Body of pancreas (tissue), 4 donors: ENCODE measurements around the gene ASPG. TPM values are rescaled to one million over a fixed set of nuclear protein-coding genes. Genes with fewer than 3 reads are reported as not detected.
A peak's percentile ranks its signal among the peaks of the same experiment; 100 is the strongest.

Source experiments
- ATAC-seq: fragments of 150-250 bp; one replicate; pipeline ENCODE4 v1.9.1; 2016
- DNase-seq, 4 donors: peaks; one replicate each; pipeline ENCODE4 v3.0.0-alpha.2; 2019
- H3K27ac ChIP-seq, 4 donors: fragments of 200-600 bp; sonication (generic); 1 replicate in 3 of 4; 2 replicates in 1 of 4; pipeline versions ENCODE4 v1.5.1 to v1.6.1; 2016 to 2019; ENCODE audit warnings: mild to moderate bottlenecking in 1 of 4, mixed read lengths in 1 of 4, moderate library complexity in 1 of 4
- H3K27me3 ChIP-seq, 2 donors: fragments of 200-600 bp; sonication (generic); one replicate each; pipeline ENCODE4 v1.6.0; 2016; ENCODE audit warnings: mild to moderate bottlenecking in 1 of 2
- H3K36me3 ChIP-seq, 2 donors: fragments of 200-600 bp; sonication (generic); replicated peaks in 1 of 2; 2 replicates each; pipeline ENCODE4 v1.5.1; 2016; ENCODE audit warnings: low read depth in 2 of 2; ENCODE audit not compliant: insufficient read depth in 1 of 2
- H3K4me1 ChIP-seq: fragments of 200-600 bp; sonication (generic); one replicate; pipeline ENCODE4 v1.6.0; 2016
- H3K4me3 ChIP-seq, 2 donors: fragments of 200-600 bp; sonication (generic); 1 replicate in 1 of 2; 2 replicates in 1 of 2; pipeline ENCODE4 v1.5.1; 2016 to 2019
- H3K9me3 ChIP-seq, 3 donors: fragments of 200-600 bp; sonication (generic); 1 replicate in 2 of 3; 2 replicates in 1 of 3; pipeline ENCODE4 v1.5.1; 2016
- POLR2A ChIP-seq, 3 donors: fragments of 450-650 bp; IDR thresholded peaks; one replicate each; pipeline ENCODE4 v1.6.1; 2016; ENCODE audit warnings: antibody characterized with exemption in 3 of 3, mild to moderate bottlenecking in 2 of 3
- WGBS, 2 donors: methylation state at CpG; one replicate each; pipeline ENCODE4 v1.1.5; 2017; 5-methylcytosine and 5-hydroxymethylcytosine counted together
- intact Hi-C: fragments of 100-400 bp; cut with DNase I; formaldehyde crosslinking; loops from one replicate; pipeline ENCODE4 v1.15.1; 2023
- total RNA-seq, 2 donors: library from RNA; depleted of rRNA; stranded (reverse); fragments of >200 nt; gene quantifications; one replicate each; pipeline ENCODE4 v1.1.0, GENCODE V29; 2016
- TF ChIP-seq, protein P1 (sequence below), 7 experiments: fragments of 450-650 bp in 4 of 7; fragments of 200-600 bp in 3 of 7; sonication (generic) in 3 of 7; IDR thresholded peaks; one replicate each; pipeline ENCODE4 v1.5.1; 2016 to 2019; ENCODE audit warnings: antibody characterized with exemption in 7 of 7

The ASPG gene
- total RNA-seq, 2 donors from 2014 or later, result 0.52 to 0.99 TPM

DNA sequence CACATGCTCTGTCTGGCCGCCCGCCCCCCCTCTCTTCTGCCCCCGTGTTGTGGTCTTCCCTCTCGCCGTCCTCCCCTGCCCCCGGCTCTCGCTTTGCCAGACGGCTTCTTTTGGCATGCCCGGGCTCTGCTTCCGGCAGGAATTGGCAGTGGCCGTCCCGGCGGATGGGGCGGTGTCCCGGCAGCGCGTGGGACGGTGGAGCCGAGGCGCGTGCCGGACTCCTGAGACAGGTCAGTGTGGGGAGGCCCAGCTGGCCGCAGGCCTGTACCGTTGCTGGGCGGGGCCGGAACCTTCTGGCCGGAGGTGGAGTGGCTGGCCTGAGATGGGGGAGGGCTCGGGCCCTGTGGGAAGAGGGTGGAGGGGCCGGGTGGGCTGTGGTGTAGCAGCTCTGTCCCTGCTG is 70.0 kb downstream of the ASPG start:
- peaks cover 31% of the 10 kb centered on the region for H3K4me1 ChIP-seq
- intact Hi-C loops, result no loop called here
- no peaks in the 10 kb centered on the region for H3K36me3 ChIP-seq
- WGBS, 2 donors, result 91 to 93% methylated on average over 22 to 25 of the region's 29 CpGs
- no peak overlapping the region for H3K27ac ChIP-seq
- DNase-seq (no peak), ATAC-seq (no peak)
- TF ChIP-seq, protein P1, sequence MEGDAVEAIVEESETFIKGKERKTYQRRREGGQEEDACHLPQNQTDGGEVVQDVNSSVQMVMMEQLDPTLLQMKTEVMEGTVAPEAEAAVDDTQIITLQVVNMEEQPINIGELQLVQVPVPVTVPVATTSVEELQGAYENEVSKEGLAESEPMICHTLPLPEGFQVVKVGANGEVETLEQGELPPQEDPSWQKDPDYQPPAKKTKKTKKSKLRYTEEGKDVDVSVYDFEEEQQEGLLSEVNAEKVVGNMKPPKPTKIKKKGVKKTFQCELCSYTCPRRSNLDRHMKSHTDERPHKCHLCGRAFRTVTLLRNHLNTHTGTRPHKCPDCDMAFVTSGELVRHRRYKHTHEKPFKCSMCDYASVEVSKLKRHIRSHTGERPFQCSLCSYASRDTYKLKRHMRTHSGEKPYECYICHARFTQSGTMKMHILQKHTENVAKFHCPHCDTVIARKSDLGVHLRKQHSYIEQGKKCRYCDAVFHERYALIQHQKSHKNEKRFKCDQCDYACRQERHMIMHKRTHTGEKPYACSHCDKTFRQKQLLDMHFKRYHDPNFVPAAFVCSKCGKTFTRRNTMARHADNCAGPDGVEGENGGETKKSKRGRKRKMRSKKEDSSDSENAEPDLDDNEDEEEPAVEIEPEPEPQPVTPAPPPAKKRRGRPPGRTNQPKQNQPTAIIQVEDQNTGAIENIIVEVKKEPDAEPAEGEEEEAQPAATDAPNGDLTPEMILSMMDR (IDR thresholded peaks at IDR 0.05), result no peak
- no peak for TF ChIP-seq POLR2A (IDR thresholded peaks at IDR 0.05)
- no peak overlapping the region for H3K4me3 ChIP-seq
- no peaks in the 10 kb centered on the region for H3K27me3 ChIP-seq
- H3K9me3 ChIP-seq, result no peaks in the 10 kb centered on the region

DNA sequence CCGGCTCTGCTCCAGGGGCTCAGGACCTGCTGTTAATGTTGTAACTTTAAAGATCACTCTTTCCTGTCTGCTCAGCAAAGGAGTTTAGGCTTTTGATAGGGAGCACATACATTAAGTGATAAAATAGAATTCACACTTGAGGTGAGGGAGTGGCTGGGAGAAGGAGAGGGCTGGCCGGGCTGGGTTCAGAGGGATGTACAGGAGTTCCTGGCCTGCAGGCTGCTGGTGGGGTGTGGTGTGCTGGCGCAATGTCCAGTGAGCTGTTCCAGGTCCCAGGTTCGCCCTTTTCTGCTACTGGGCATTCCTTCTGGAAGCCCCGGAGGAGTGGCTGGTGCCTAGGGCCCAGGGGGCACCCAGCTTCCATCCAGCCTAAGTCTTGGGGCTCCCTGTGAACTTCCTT is 70.6 kb downstream of the ASPG start:
- DNase-seq (no peak), ATAC-seq (no peak)
- no peak overlapping the region for H3K27ac ChIP-seq
- no peak overlapping the region for H3K4me3 ChIP-seq
- TF ChIP-seq POLR2A (IDR thresholded peaks at IDR 0.05), result no peak
- TF ChIP-seq, protein P1 (IDR thresholded peaks at IDR 0.05), result no peak
- H3K27me3 ChIP-seq, result no peaks in the 10 kb centered on the region
- peaks cover 25% of the 10 kb centered on the region for H3K4me1 ChIP-seq
- no peaks in the 10 kb centered on the region for H3K9me3 ChIP-seq
- whole genome bisulfite sequencing, 2 donors, result 83 to 90% methylated on average over 2 to 5 of the region's 5 CpGs
- intact Hi-C loops, result no loop called here
- H3K36me3 ChIP-seq, result no peaks in the 10 kb centered on the region

DNA sequence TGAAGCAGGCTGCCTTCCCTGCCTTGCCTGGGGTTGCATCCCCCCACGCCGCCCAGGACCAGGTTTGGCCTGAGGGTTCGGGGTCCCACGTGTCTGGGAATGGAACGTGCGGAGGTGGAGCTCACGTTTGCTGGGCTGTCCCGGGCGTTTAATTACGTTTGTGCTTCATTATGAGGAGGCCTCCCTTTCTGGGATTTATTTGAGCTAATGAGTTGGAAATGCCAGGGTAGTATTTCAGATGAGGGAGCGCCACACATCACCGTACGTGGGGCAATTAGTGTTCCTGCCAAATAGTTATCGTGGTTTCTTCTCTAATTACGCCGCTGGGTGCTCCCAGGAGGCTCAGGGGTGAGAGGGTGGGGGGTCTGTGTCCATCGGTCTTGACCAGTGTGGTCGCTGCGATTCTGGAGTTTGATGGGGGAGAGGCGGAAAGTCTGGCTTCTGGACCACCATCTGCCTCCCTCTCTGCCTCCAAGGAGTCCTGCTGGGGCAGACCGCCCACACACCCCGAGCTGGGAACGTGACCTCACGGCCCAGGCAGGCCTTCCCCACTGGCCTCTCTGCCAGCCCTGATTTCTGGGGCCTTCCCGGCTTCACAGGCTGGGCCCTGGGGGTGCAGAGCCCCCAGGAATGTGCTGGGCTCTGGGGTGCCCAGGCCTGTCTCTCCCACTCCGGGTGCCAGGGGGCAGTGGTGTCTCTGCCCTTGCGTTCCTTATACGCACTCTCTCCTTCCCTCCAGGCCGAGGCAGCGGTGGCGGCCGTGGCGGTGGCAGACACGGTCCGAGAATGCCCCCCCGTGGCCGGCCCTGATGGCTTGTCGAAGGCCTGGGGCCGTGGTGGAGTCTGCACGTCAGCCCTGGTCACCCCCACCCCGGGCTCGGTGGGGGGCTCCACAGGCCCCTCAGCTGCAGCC is 71.8 kb downstream of the ASPG start:
- TF ChIP-seq, protein P1 (IDR thresholded peaks at IDR 0.05), result no peak
- no peaks in the 10 kb centered on the region for H3K9me3 ChIP-seq
- intact Hi-C loops, result no loop called here
- 87 to 92% methylated on average over 28 to 42 of the region's 42 CpGs for WGBS, 2 donors
- H3K4me3 ChIP-seq, result no peak overlapping the region
- no peaks in the 10 kb centered on the region for H3K27me3 ChIP-seq
- peaks cover 15% of the 10 kb centered on the region for H3K4me1 ChIP-seq
- DNase-seq (no peak), ATAC-seq (no peak)
- H3K27ac ChIP-seq, result no peak overlapping the region
- no peaks in the 10 kb centered on the region for H3K36me3 ChIP-seq

DNA sequence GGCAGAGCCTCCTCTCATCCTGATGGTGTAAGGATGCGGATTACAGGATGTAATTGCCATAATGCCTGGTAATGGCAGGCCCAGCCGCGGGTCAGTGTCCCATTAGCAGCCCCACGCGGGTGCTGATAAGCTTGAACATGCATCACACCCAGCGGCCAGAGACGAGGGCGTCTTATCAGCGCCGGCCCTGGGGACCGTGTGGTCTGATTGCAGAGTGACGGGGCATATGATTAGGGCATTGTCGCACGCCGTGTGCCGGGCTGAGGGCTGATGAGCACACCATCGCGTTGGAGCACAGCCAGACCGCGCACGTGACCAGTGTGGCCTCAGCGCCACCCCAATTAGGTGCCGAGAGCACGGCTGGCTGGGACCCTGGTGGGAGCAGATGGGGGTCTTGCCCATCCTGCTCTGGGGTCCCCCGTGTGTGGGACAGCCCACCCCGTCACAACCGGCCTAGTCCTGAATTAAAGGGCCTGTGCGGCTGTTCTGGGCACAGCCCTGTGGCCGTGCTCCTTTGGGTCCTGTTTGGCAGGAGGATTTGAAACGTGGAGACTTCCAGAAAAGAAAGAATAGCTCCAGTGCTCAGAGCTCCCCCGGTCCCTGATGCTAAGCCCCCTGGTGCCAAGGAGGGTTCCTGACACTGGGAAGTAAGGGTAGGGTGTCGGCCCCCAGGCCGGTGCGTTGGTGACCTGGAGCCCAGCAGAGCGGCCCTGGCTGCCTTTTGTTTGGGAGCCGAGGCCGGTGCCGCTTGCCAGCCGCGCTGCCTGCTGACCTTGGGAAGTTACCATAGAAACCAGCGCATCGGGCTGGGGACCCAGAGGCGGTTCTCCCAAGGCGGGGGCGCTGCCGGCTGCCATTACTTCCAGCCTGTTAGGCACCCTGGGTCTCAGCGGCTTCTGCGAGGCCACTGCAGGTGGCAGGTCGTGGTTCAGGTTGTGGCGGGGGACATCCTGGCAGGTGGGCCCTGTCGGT is 73.6 kb downstream of the ASPG start:
- Histone ChIP-seq H3K36me3 (no peaks in the 10 kb centered on the region), H3K27me3 (no peaks in the 10 kb centered on the region), H3K27ac (no peak overlapping the region), H3K4me3 (no peak overlapping the region), H3K4me1 (peaks cover 9% of the 10 kb centered on the region), H3K9me3 (no peaks in the 10 kb centered on the region)
- 48 to 57% methylated on average over 14 to 43 of the region's 51 CpGs for WGBS, 2 donors
- intact Hi-C loops, result no loop called here
- DNase-seq (peak in 1 of 4 donors; percentile 38), ATAC-seq (no peak)
- TF ChIP-seq, protein P1 (IDR thresholded peaks at IDR 0.05), result no peak
- no peak for TF ChIP-seq POLR2A (IDR thresholded peaks at IDR 0.05)
